DND-41 (cell line): ENCODE results near the gene CRHBP.

ENCODE experiments used
- ATAC-seq: fragments of 200-7000 bp; cut with Tn5 transposase; 3 replicates; pipeline ENCODE4 v1.9.1; 2021; ENCODE audit warnings: low read depth; ENCODE audit not compliant: insufficient read depth
- DNase-seq: peaks from one replicate; pipeline ENCODE4 v3.0.0-alpha.2; 2020
- H2AFZ ChIP-seq: 2 replicates; pipeline ENCODE4 v1.6.0; 2012; ENCODE audit warnings: low read depth, low read length
- H3K27ac ChIP-seq: 2 replicates; pipeline ENCODE4 v1.5.1; 2012; ENCODE audit warnings: low read length, inconsistent platforms
- H3K27me3 ChIP-seq: fragments of 200-600 bp; sonication (generic); 2 replicates; pipeline ENCODE4 v1.6.0; 2012; ENCODE audit warnings: low read length, mild to moderate bottlenecking, inconsistent platforms; ENCODE audit not compliant: insufficient read depth, poor library complexity
- H3K36me3 ChIP-seq: 2 replicates; pipeline ENCODE4 v1.5.1; 2012; ENCODE audit warnings: low read length, inconsistent platforms; ENCODE audit not compliant: insufficient read depth
- H3K4me1 ChIP-seq: 2 replicates; pipeline ENCODE4 v1.5.1; 2012; ENCODE audit warnings: mild to moderate bottlenecking, low read length; ENCODE audit not compliant: insufficient read depth
- H3K4me2 ChIP-seq: 2 replicates; pipeline ENCODE4 v1.6.0; 2012; ENCODE audit warnings: mild to moderate bottlenecking, moderate library complexity, low read length, inconsistent platforms; ENCODE audit not compliant: insufficient read depth
- H3K4me3 ChIP-seq, 2 experiments: fragments of 200-600 bp in 1 of 2; shearing (Covaris generic) in 1 of 2; 2 replicates each; pipeline ENCODE4 v1.5.1; 2012 to 2016; ENCODE audit warnings: inconsistent platforms in 2 of 2, low read length in 2 of 2, mild to moderate bottlenecking in 2 of 2, low read depth in 1 of 2, moderate library complexity in 1 of 2
- H3K79me2 ChIP-seq: 2 replicates; pipeline ENCODE4 v1.6.0; 2012; ENCODE audit warnings: low read length, inconsistent platforms; ENCODE audit not compliant: insufficient read depth
- H3K9ac ChIP-seq: 2 replicates; pipeline ENCODE4 v1.6.0; 2012; ENCODE audit warnings: low read depth, mild to moderate bottlenecking, inconsistent platforms, low read length, moderate library complexity
- H3K9me3 ChIP-seq: 2 replicates; pipeline ENCODE4 v1.5.1; 2012; ENCODE audit warnings: low read length, moderate library complexity, mild to moderate bottlenecking, inconsistent platforms; ENCODE audit not compliant: insufficient read depth, severe bottlenecking
- H4K20me1 ChIP-seq: 2 replicates; pipeline ENCODE4 v1.6.0; 2012; ENCODE audit warnings: low read length; ENCODE audit not compliant: insufficient read depth
- EZH2 ChIP-seq: IDR thresholded peaks from 3 replicates; pipeline ENCODE4 v1.6.1; 2012; ENCODE audit warnings: borderline replicate concordance, low read depth, mild to moderate bottlenecking, moderate library complexity, low read length, inconsistent platforms; ENCODE audit not compliant: severe bottlenecking
- TF ChIP-seq, protein P1 (sequence below): IDR thresholded peaks from 2 replicates; pipeline ENCODE4 v1.5.1; 2012; ENCODE audit warnings: borderline replicate concordance, low read length, moderate library complexity, mild to moderate bottlenecking; ENCODE audit not compliant: poor library complexity, severe bottlenecking; ENCODE audit errors: extremely low read depth

CRHBP gene

DNA sequence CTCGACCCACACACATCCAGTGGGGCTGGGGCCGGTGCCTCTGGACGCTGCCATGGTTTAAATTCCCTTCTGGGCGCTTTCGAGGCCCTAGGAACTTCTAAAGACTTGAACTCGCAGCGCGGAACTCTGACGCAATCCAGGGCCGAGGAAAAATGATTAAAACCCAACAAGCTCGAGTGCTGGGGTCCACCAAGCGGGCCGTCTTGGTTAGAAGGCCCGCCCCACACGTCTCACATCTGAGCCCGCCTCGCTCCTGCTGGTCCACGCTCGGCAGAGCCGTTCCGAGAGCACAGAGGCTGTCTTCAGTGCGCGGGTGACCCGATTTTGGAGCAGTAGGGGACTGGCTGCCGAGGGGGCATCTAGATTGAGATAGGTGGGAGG, 1.5 kb downstream of the CRHBP start:
- no peak for DNase-seq
- ATAC-seq = no peak
- H2AFZ ChIP-seq = no peak overlapping the region
- H3K27ac ChIP-seq = no peak overlapping the region
- TF ChIP-seq EZH2 = no peak
- TF ChIP-seq, protein P1, sequence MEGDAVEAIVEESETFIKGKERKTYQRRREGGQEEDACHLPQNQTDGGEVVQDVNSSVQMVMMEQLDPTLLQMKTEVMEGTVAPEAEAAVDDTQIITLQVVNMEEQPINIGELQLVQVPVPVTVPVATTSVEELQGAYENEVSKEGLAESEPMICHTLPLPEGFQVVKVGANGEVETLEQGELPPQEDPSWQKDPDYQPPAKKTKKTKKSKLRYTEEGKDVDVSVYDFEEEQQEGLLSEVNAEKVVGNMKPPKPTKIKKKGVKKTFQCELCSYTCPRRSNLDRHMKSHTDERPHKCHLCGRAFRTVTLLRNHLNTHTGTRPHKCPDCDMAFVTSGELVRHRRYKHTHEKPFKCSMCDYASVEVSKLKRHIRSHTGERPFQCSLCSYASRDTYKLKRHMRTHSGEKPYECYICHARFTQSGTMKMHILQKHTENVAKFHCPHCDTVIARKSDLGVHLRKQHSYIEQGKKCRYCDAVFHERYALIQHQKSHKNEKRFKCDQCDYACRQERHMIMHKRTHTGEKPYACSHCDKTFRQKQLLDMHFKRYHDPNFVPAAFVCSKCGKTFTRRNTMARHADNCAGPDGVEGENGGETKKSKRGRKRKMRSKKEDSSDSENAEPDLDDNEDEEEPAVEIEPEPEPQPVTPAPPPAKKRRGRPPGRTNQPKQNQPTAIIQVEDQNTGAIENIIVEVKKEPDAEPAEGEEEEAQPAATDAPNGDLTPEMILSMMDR = no peak
- no peaks in the 10 kb centered on the region for H4K20me1 ChIP-seq
- H3K79me2 ChIP-seq = no peaks in the 10 kb centered on the region
- no peak overlapping the region for H3K9ac ChIP-seq
- H3K9me3 ChIP-seq = no peaks in the 10 kb centered on the region
- H3K4me2 ChIP-seq = no peak overlapping the region
- H3K36me3 ChIP-seq = no peaks in the 10 kb centered on the region
- no peak overlapping the region for H3K4me3 ChIP-seq
- H3K4me1 ChIP-seq = no peaks in the 10 kb centered on the region
- no peaks in the 10 kb centered on the region for H3K27me3 ChIP-seq

DNA sequence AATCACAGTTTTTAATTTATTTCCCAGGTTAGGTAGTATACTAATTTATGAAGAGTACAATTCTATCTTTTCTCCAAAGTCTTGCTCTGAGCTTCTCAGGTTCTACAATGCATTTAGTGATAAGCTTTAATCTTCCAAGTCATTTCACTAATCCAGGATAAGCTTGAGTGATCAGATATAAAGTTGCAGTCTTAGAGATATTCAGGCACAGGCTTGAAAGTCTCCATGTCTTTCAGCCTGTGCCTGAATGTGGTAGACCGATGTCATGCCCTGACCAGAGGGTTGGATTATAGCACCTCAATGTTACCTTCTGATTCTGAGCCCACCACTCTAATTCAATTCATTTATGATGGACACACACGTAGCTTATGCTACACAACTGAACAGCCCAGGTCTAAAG, 3.2 kb downstream of the CRHBP start:
- H3K4me3 ChIP-seq = no peak overlapping the region
- no peak for TF ChIP-seq EZH2
- TF ChIP-seq, protein P1 = no peak
- H2AFZ ChIP-seq = no peak overlapping the region
- no peaks in the 10 kb centered on the region for H3K4me1 ChIP-seq
- H3K27me3 ChIP-seq = peaks cover 3% of the 10 kb centered on the region
- ATAC-seq (no peak), DNase-seq (no peak)
- no peaks in the 10 kb centered on the region for H3K36me3 ChIP-seq
- no peaks in the 10 kb centered on the region for H3K9me3 ChIP-seq
- H3K4me2 ChIP-seq = no peak overlapping the region
- H3K79me2 ChIP-seq = no peaks in the 10 kb centered on the region
- H4K20me1 ChIP-seq = no peaks in the 10 kb centered on the region
- no peak overlapping the region for H3K9ac ChIP-seq
- H3K27ac ChIP-seq = no peak overlapping the region

DNA sequence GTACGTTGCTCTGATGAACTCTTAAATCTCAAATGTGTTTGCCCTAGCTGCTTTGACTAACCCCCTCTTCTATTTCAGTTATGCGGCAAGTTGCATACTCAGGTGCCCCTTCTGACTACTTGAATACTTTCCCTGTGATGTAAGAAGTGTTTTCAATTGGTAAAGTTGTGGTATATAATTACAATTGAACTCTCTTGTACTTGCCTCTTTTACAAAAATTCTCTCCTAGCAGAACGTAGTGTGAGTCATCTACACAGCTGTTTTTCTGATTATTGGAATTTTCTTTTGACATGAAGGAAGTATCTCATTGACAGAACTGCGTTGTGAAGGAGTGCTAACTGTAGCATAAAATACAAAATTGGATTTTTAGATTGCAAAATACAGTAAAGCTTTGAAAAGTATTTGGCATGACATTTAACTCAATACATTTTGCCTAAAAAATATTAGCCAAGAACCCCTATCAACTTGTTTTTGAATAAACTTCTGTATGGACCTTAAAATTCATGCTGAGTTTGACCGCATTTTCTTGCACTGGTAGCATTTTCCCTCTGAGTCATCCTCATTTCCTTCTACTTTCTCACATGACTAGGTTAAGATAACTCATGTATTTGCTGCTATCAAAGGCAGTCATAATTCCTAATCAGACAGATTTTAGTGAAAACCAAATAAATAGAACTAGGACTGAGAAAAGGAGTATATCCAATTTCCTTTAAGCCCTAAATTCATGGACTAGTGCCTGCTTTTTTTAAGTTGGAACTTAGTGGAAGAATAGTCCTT, 6.3 kb downstream of the CRHBP start:
- H3K27me3 ChIP-seq = peaks cover 3% of the 10 kb centered on the region
- H3K27ac ChIP-seq = no peak overlapping the region
- H4K20me1 ChIP-seq = no peaks in the 10 kb centered on the region
- no peak for TF ChIP-seq EZH2
- TF ChIP-seq, protein P1 = no peak
- DNase-seq (no peak), ATAC-seq (no peak)
- no peak overlapping the region for H3K4me3 ChIP-seq
- H3K9me3 ChIP-seq = no peaks in the 10 kb centered on the region
- no peak overlapping the region for H2AFZ ChIP-seq
- H3K4me2 ChIP-seq = no peak overlapping the region
- H3K36me3 ChIP-seq = no peaks in the 10 kb centered on the region
- H3K4me1 ChIP-seq = no peaks in the 10 kb centered on the region
- H3K79me2 ChIP-seq = no peaks in the 10 kb centered on the region
- H3K9ac ChIP-seq = no peak overlapping the region
